ENCODE measurements around the gene SECTM1.

The SECTM1 gene

GRCh38 chr17:82346342-82347300 is 13.1 kb upstream of the SECTM1 start:
- no peak for DNase-seq

GRCh38 chr17:82345151-82345976 is 11.8 kb upstream of the SECTM1 start:
- no peak for DNase-seq

- no peak for DNase-seq
These were observed 10.8 kb upstream of the SECTM1 start for GRCh38 chr17:82344175-82344907.

- no peak for DNase-seq
These were observed 10.0 kb upstream of the SECTM1 start for GRCh38 chr17:82343560-82343959.

GRCh38 chr17:82342361-82343079 is 9.0 kb upstream of the SECTM1 start:
- no peak for DNase-seq

- no peak for DNase-seq
These were observed 6.3 kb upstream of the SECTM1 start for GRCh38 chr17:82339634-82340580.

GRCh38 chr17:82338858-82339633 is 5.5 kb upstream of the SECTM1 start:
- DNase-seq: no peak

GRCh38 chr17:82334622-82335394 is 1.2 kb upstream of the SECTM1 start:
- DNase-seq: no peak

- DNase-seq: no peak
These were observed 647 bp upstream of the SECTM1 start for GRCh38 chr17:82334204-82334621.

GRCh38 chr17:82332669-82333278 is 792 bp downstream of the SECTM1 start:
- no peak for DNase-seq

- no peak for DNase-seq
These were observed 2.1 kb downstream of the SECTM1 start for GRCh38 chr17:82331345-82331939.

GRCh38 chr17:82330322-82331239 is 3.0 kb downstream of the SECTM1 start:
- peak; percentile 89 for DNase-seq

GRCh38 chr17:82329683-82330321 is 3.8 kb downstream of the SECTM1 start:
- no peak for DNase-seq

- no peak for DNase-seq
These were observed 4.5 kb downstream of the SECTM1 start for GRCh38 chr17:82328994-82329507.

GRCh38 chr17:82328141-82328993 is 5.2 kb downstream of the SECTM1 start:
- no peak for DNase-seq

- DNase-seq: no peak
These were observed 5.8 kb downstream of the SECTM1 start for GRCh38 chr17:82327757-82328140.
